Nephron progenitor cell (in vitro differentiated cells): ENCODE measurements around the gene ITSN1.

Experiments used
- DNase-seq: peaks from one replicate; pipeline ENCODE4 v3.0.0; 2021
- H3K27ac Mint-ChIP-seq: 2 replicates; pipeline ENCODE4 v1.8.0; 2021; ENCODE audit warnings: mild to moderate bottlenecking, moderate library complexity, mixed read lengths
- H3K27me3 Mint-ChIP-seq: 2 replicates; pipeline ENCODE4 v1.8.0; 2021; ENCODE audit warnings: mild to moderate bottlenecking, low read depth, mixed read lengths; ENCODE audit not compliant: poor library complexity
- H3K36me3 Mint-ChIP-seq: 2 replicates; pipeline ENCODE4 v1.8.0; 2021; ENCODE audit warnings: low read depth, mixed read lengths
- H3K4me1 Mint-ChIP-seq: 2 replicates; pipeline ENCODE4 v1.8.0; 2021; ENCODE audit warnings: mixed read lengths
- H3K4me3 Mint-ChIP-seq: 2 replicates; pipeline ENCODE4 v1.8.0; 2021; ENCODE audit warnings: mild to moderate bottlenecking, moderate library complexity, mixed read lengths
- H3K9me3 Mint-ChIP-seq: 2 replicates; pipeline ENCODE4 v1.8.0; 2021; ENCODE audit warnings: mild to moderate bottlenecking, moderate library complexity, mixed read lengths
- TF ChIP-seq, protein P1 (sequence below): fragments of 200-600 bp; sonication (generic); IDR thresholded peaks from 2 replicates; pipeline ENCODE4 v1.5.0; 2021; ENCODE audit warnings: antibody characterized with exemption

Gene ITSN1

DNA sequence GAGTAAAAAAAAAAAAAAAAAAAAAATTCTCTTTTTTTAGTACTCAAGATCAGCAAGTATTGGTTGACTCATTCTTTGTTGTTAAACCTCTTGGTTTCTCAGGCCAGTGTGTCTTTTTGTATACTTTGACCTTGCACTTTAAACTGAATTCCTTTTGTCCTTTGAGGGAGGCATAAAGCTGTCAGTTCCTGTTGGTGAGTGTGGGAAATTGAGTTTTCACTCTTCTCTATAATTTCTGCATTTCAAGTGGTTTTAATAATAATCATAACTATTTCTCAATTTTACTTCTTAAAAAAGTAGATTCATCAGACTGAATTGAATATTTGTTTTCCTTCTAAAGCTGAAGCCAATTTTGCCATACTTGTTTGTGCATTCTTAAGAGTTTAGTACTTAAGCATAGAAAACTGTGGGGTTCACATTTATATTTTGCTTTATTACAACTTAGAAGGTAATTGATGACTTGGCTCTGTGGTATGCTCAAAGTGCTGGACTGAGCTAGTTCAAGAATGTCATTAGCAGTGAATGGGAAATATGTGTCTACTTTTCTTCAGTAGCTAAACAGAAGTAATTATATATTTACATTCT is 43.4 kb downstream of the ITSN1 start:
- H3K36me3 Mint-ChIP-seq: peaks cover 14% of the 10 kb centered on the region
- peak overlapping the region; percentile 35 for H3K4me3 Mint-ChIP-seq
- H3K9me3 Mint-ChIP-seq: peaks cover 5% of the 10 kb centered on the region
- H3K27me3 Mint-ChIP-seq: no peaks in the 10 kb centered on the region
- peaks cover 58% of the 10 kb centered on the region for H3K4me1 Mint-ChIP-seq
- TF ChIP-seq, protein P1, sequence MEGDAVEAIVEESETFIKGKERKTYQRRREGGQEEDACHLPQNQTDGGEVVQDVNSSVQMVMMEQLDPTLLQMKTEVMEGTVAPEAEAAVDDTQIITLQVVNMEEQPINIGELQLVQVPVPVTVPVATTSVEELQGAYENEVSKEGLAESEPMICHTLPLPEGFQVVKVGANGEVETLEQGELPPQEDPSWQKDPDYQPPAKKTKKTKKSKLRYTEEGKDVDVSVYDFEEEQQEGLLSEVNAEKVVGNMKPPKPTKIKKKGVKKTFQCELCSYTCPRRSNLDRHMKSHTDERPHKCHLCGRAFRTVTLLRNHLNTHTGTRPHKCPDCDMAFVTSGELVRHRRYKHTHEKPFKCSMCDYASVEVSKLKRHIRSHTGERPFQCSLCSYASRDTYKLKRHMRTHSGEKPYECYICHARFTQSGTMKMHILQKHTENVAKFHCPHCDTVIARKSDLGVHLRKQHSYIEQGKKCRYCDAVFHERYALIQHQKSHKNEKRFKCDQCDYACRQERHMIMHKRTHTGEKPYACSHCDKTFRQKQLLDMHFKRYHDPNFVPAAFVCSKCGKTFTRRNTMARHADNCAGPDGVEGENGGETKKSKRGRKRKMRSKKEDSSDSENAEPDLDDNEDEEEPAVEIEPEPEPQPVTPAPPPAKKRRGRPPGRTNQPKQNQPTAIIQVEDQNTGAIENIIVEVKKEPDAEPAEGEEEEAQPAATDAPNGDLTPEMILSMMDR: no peak
- no peak for DNase-seq
- peak overlapping the region; percentile 47 for H3K27ac Mint-ChIP-seq

DNA sequence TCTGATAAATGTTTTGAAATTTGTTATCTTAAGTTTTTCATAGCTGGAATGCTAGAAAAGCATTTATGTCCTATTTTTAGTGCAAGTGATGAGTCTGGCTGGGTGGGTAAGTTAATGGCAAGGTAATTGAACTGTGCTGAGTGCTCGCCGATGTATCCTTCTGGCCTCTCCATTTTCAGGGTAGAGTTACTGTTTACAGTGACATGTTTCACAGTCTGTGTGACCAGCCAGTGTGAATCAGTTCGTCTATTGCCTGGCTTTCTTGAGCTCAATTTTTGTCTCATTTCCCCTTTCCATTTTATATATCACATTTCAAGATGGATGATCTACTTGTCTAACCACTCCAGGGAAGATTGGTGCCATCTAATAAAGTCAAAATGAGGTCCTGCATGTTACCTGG is 44.1 kb downstream of the ITSN1 start:
- peak; percentile 4 for DNase-seq
- H3K4me3 Mint-ChIP-seq: peak overlapping the region; percentile 26

GRCh38 chr21:33687634-33688033 is 45.3 kb downstream of the ITSN1 start:
- DNase-seq: no peak
- Mint-ChIP-seq H3K9me3 (no peaks in the 10 kb centered on the region), H3K36me3 (peaks cover 9% of the 10 kb centered on the region), H3K4me1 (peaks cover 77% of the 10 kb centered on the region), H3K27me3 (no peaks in the 10 kb centered on the region), H3K27ac (no peak overlapping the region), H3K4me3 (no peak overlapping the region)
- TF ChIP-seq, protein P1: no peak

More for the DNA sequence above, 44.1 kb downstream of the ITSN1 start:
- Mint-ChIP-seq H3K27ac (peak overlapping the region; percentile 67), H3K4me1 (peaks cover 65% of the 10 kb centered on the region), H3K9me3 (no peaks in the 10 kb centered on the region), H3K36me3 (peaks cover 12% of the 10 kb centered on the region), H3K27me3 (no peaks in the 10 kb centered on the region)
- TF ChIP-seq, protein P1: no peak

DNA sequence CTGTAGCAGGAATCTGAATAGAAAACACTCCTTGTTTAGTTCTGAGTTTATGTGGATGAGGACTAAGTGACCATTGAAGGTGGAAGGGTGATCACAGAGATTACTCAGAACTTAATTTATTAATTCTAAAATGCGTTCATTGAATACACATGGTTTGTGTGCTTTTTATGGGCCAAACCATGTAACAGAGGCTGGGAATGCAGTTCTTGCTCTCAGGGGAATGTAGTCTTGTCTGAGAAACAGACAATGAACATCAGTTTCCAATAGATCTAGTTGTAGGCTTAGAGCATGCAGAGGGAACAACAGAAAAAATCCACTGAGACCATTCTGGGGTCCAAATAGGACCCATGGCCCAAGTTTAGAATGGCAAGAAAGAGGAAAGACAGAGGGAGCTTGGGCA is 46.1 kb downstream of the ITSN1 start:
- TF ChIP-seq, protein P1: no peak
- Mint-ChIP-seq H3K9me3 (no peaks in the 10 kb centered on the region), H3K27me3 (no peaks in the 10 kb centered on the region), H3K4me3 (no peak overlapping the region), H3K4me1 (peaks cover 77% of the 10 kb centered on the region), H3K27ac (peak overlapping the region; percentile 6), H3K36me3 (peaks cover 4% of the 10 kb centered on the region)
- DNase-seq: no peak

GRCh38 chr21:33690874-33691273 is 48.6 kb downstream of the ITSN1 start:
- Mint-ChIP-seq H3K27ac (no peak overlapping the region), H3K9me3 (no peaks in the 10 kb centered on the region), H3K4me3 (no peak overlapping the region), H3K4me1 (peaks cover 62% of the 10 kb centered on the region), H3K27me3 (no peaks in the 10 kb centered on the region), H3K36me3 (peaks cover 4% of the 10 kb centered on the region)
- TF ChIP-seq, protein P1: no peak
- DNase-seq: no peak

DNA sequence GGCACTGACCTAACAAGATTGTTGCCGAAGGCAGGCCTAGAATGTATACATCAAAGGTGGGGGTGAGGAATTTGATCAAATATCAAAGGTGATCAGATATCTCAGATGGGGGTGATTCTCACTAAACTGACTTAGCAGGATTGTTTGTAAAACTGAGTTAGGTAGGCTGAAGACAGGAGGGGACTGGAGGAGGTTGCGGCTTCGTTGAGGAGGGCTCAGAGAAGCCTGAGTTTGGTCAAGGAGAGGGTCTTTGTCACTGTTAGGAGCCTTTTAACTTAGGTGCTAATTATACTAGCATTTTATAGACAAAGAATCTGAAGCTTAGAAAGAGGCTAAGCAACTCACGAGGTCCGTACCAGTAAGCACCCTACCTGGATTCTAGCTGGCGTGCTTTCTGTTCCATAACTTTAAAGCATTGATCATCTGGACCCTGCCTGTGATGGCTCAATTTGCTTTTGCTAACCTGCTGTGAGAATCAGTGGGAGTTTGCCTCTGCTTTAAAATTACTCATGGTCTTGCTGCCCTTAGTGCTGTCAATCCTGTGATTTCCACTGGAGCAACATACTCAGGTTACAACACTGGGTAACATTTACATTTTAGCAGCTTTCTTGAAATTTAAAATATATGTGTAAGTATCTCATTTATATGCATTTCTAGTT is 49.8 kb downstream of the ITSN1 start:
- TF ChIP-seq, protein P1: no peak
- Mint-ChIP-seq H3K27ac (peak overlapping the region; percentile 97), H3K27me3 (no peaks in the 10 kb centered on the region), H3K36me3 (peaks cover 4% of the 10 kb centered on the region), H3K4me3 (no peak overlapping the region), H3K9me3 (no peaks in the 10 kb centered on the region), H3K4me1 (peaks cover 62% of the 10 kb centered on the region)
- no peak for DNase-seq
